C4-2B (cell line): ENCODE data around the gene CCDC3.
"Not testable (repeated sequence)": the region's sequence is repeated elsewhere in the genome, so short reads cannot be mapped to it uniquely, and the experiment has no call there.

ENCODE experiments used
- H3K27ac ChIP-seq: fragments of 450-650 bp; 2 replicates; pipeline ENCODE4 v1.5.1; 2017
- CTCF ChIP-seq: fragments of 450-650 bp; conservative IDR thresholded peaks from 2 replicates; pipeline ENCODE4 v1.5.1; 2017; ENCODE audit warnings: mild to moderate bottlenecking
- ZFX ChIP-seq: fragments of 450-650 bp; IDR thresholded peaks from 2 replicates; pipeline ENCODE4 v1.6.1; 2017

CCDC3 gene

GRCh38 chr10:12868229-12868628 is 133.3 kb downstream of the CCDC3 start:
- TF ChIP-seq ZFX, result no peak
- TF ChIP-seq CTCF, result no peak
- H3K27ac ChIP-seq, result no peak overlapping the region

GRCh38 chr10:12865515-12865914 is 136.0 kb downstream of the CCDC3 start:
- not testable (repeated sequence) for H3K27ac ChIP-seq

DNA sequence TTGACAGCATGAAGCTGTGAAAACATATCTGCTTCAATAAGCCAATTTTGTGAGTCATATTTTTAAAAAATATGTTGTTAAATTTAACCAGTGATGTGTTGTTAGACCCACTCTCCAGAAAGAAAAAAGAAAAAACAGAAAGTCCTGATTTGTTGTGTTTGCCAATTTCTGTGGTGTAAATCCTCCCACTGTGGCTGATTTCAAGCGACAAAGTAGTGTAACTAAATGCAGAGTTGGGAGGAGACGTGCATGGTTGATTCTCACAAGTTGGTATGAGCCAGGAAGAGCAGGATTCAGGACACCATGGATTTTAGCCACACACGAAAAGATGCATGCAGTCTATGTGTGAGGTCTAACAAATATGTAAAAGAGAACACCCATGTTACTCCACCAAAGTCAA is 139.1 kb downstream of the CCDC3 start:
- TF ChIP-seq ZFX, result no peak
- H3K27ac ChIP-seq, result no peak overlapping the region

DNA sequence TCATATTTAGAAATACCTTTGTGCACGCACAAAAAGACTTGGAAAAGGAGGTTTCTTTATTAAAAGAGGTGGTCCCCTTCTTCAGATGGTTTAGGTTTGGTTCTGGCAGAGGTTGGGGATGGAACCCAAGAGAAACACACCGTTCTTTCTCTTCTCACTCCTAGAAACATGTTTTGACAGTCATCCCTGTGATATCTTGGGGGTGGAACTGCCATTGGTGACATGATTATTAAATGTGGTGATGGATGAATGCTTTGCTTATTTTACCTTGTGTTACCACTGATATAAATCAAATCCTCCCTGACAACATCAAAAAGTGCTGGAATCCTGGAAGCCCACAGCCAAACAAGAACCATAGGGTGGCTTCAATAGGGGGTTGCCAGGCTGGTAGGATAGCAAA is 146.5 kb downstream of the CCDC3 start:
- H3K27ac ChIP-seq, result no peak overlapping the region
- no peak for TF ChIP-seq ZFX
- TF ChIP-seq CTCF, result no peak

- TF ChIP-seq CTCF (no peak), ZFX (no peak)
- H3K27ac ChIP-seq, result no peak overlapping the region
Observed at GRCh38 chr10:12852687-12853086, 148.8 kb downstream of the CCDC3 start.

DNA sequence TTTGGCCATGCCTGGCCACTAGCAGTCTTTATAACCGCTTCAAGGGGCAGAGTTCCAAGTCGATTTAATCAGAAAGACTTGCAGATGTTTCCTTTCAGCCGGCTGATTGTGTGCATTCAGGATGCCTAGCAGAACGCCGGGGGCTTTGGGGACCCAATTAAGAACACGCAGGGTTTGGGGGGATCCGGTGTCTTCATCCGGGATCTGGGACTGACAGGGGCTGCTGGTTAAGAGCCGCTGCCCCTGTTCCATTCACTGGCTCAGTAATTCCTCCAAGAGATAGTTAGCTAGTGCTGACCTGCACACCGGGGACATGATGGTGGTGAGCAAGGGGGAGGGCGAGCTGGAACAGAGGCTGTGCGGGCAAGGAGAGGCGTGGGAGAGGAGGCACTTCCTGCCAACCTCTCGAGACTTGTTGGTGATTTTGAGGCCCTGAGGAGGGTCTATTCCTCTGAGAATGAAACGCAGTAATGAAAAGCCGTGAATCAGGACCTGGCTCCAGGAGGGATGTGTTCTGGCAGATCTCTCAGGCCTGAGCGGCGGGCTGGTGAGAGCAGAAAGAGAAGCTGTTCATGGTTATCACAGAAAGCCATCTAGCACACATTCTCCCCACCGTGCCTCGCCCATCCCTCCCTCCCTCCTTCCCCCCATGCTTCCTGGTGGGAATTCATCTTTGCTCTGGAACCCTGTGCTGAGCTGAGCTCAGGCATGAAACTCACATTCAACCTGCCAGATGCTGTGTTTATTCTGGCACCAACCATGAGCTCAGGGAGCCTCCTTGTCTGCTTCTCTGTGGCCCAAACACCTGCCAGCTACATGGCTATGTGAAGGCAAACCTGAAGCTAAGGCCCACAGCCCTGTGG is 152.0 kb downstream of the CCDC3 start:
- H3K27ac ChIP-seq, result no peak overlapping the region
- TF ChIP-seq ZFX (no peak), CTCF (no peak)

DNA sequence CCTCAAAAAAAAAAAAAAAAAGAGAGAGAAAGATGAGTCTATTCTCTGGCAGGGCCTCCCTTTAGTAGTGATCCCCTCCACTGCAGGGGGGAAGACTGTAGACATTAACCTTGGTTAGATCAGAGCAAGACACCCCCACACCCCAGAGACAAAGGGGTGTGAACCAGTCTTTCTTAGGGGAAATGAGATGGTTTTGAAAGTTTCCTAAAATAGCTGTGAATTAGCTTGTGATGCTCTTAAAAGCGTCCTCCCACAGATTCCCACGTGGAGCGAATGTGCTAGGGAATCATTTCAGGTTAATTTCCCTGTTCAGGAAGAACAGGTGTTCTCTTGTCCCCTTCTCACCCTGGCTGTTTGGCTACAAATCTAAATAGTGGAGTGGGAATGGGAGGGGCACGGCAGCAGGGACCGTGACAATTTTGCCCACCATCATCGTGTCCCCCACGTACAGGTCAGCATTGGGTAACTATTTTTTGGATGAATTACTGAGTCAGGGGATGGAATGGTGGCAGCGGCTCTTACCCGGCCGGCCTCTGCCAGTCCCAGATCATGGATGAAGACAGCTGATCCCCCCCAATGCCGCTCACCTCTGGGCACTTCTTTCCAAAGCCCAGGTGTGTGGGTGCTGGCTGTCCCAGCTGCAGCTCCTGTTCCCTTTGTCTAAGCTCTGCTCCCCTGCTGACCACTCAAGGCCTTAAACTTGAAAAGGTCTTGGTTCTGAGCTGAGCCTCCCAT is 152.9 kb downstream of the CCDC3 start:
- TF ChIP-seq ZFX (no peak), CTCF (no peak)
- no peak overlapping the region for H3K27ac ChIP-seq

- TF ChIP-seq ZFX, result no peak
- TF ChIP-seq CTCF, result peak; percentile 49
- H3K27ac ChIP-seq, result no peak overlapping the region
Observed at GRCh38 chr10:12847361-12847975, 154.0 kb downstream of the CCDC3 start.
